CD14-positive monocyte (primary cell): ENCODE data around the gene CACHD1. TPM values are rescaled to one million over a fixed set of nuclear protein-coding genes. Genes with fewer than 3 reads are reported as not detected.

Source experiments
- DNase-seq, 3 donors: peaks; one replicate each; pipeline ENCODE4 v3.0.0-alpha.2; 2011 to 2022
- H2AFZ ChIP-seq: 2 replicates; pipeline ENCODE4 v1.6.0; 2012; ENCODE audit warnings: mild to moderate bottlenecking, low read depth, low read length, inconsistent platforms; ENCODE audit not compliant: insufficient read depth, poor library complexity, severe bottlenecking
- H3K27ac ChIP-seq, 2 donors: 1 replicate in 1 of 2; 2 replicates in 1 of 2; pipeline ENCODE4 v1.5.1; 2012 to 2013; ENCODE audit warnings: low read length in 2 of 2, control low read depth in 1 of 2, inconsistent platforms in 1 of 2, low read depth in 1 of 2, mild to moderate bottlenecking in 1 of 2
- H3K27me3 ChIP-seq, 2 donors: one replicate each; pipeline versions ENCODE4 v1.6.0 to v1.6.1; 2011 to 2013; ENCODE audit warnings: low read length in 2 of 2; ENCODE audit not compliant: control insufficient read depth in 2 of 2, insufficient read depth in 2 of 2
- H3K36me3 ChIP-seq, 2 donors: replicated peaks in 1 of 2; 1 replicate in 1 of 2; 2 replicates in 1 of 2; pipeline versions ENCODE4 v1.5.1 to v1.6.1; 2012 to 2013; ENCODE audit warnings: low read length in 2 of 2, control low read depth in 1 of 2, inconsistent platforms in 1 of 2, mild to moderate bottlenecking in 1 of 2; ENCODE audit not compliant: insufficient read depth in 2 of 2, control insufficient read depth in 1 of 2
- H3K4me1 ChIP-seq, 2 donors: 1 replicate in 1 of 2; 2 replicates in 1 of 2; pipeline versions ENCODE4 v1.5.1 to v1.6.1; 2012 to 2013; ENCODE audit warnings: low read length in 2 of 2, control low read depth in 1 of 2, inconsistent platforms in 1 of 2, mild to moderate bottlenecking in 1 of 2, moderate library complexity in 1 of 2; ENCODE audit not compliant: insufficient read depth in 2 of 2, control insufficient read depth in 1 of 2
- H3K4me2 ChIP-seq: replicated peaks from 2 replicates; pipeline ENCODE3; 2012; ENCODE audit warnings: low read length, moderate library complexity, mild to moderate bottlenecking; ENCODE audit not compliant: poor library complexity, severe bottlenecking; ENCODE audit errors: extremely low read depth
- H3K4me3 ChIP-seq, 3 experiments: fragments of 200-600 bp in 1 of 3; sonication (generic) in 1 of 3; replicated peaks in 1 of 3; 1 replicate in 2 of 3; 2 replicates in 1 of 3; pipeline ENCODE4 v1.5.1; 2011 to 2013; ENCODE audit warnings: low read length in 3 of 3, mild to moderate bottlenecking in 3 of 3, control low read depth in 2 of 3, low read depth in 2 of 3, inconsistent platforms in 1 of 3, moderate library complexity in 1 of 3
- H3K79me2 ChIP-seq: 2 replicates; pipeline ENCODE4 v1.6.0; 2012; ENCODE audit warnings: mild to moderate bottlenecking, control low read depth, inconsistent platforms, low read length, moderate library complexity; ENCODE audit not compliant: insufficient read depth
- H3K9ac ChIP-seq: 2 replicates; pipeline ENCODE4 v1.6.0; 2017; ENCODE audit warnings: low read length, mild to moderate bottlenecking; ENCODE audit not compliant: insufficient read depth, poor library complexity, severe bottlenecking
- H3K9me3 ChIP-seq, 2 donors: replicated peaks in 1 of 2; 1 replicate in 1 of 2; 2 replicates in 1 of 2; pipeline versions ENCODE4 v1.5.1 to v1.6.1; 2012 to 2013; ENCODE audit warnings: low read length in 2 of 2, control low read depth in 1 of 2; ENCODE audit not compliant: control insufficient read depth in 1 of 2, insufficient read depth in 1 of 2
- H4K20me1 ChIP-seq: 2 replicates; pipeline ENCODE4 v1.6.0; 2012; ENCODE audit warnings: mild to moderate bottlenecking, low read length, control low read depth, moderate library complexity; ENCODE audit not compliant: insufficient read depth
- H3K27ac Mint-ChIP-seq, 7 donors: one replicate each; pipeline ENCODE4 v1.8.0; 2020; ENCODE audit warnings: mild to moderate bottlenecking in 7 of 7, mixed read lengths in 7 of 7, moderate library complexity in 6 of 7, inconsistent platforms in 2 of 7
- H3K27me3 Mint-ChIP-seq, 3 donors: one replicate each; pipeline ENCODE4 v1.8.0; 2021 to 2022; ENCODE audit warnings: low read depth in 3 of 3, mild to moderate bottlenecking in 3 of 3, mixed read lengths in 3 of 3, moderate library complexity in 3 of 3, inconsistent platforms in 1 of 3
- H3K36me3 Mint-ChIP-seq, 2 donors: one replicate each; pipeline ENCODE4 v1.8.0; 2020; ENCODE audit warnings: mixed read lengths in 2 of 2, inconsistent platforms in 1 of 2, mild to moderate bottlenecking in 1 of 2
- H3K4me1 Mint-ChIP-seq: one replicate; pipeline ENCODE4 v1.8.0; 2020; ENCODE audit warnings: mild to moderate bottlenecking, mixed read lengths
- H3K4me3 Mint-ChIP-seq, 2 donors: one replicate each; pipeline ENCODE4 v1.8.0; 2020; ENCODE audit warnings: mild to moderate bottlenecking in 2 of 2, mixed read lengths in 2 of 2, moderate library complexity in 1 of 2
- H3K9me3 Mint-ChIP-seq, 7 donors: one replicate each; pipeline ENCODE4 v1.8.0; 2020 to 2022; ENCODE audit warnings: mixed read lengths in 7 of 7, mild to moderate bottlenecking in 6 of 7, moderate library complexity in 6 of 7, inconsistent platforms in 2 of 7
- WGBS: methylation state at CpG from one replicate; pipeline ENCODE4 v1.1.5; 2013; ENCODE audit warnings: missing lambda C conversion rate; ENCODE audit not compliant: insufficient coverage; 5-methylcytosine and 5-hydroxymethylcytosine counted together
- intact Hi-C, 2 donors: fragments of 100-400 bp; cut with micrococcal nuclease; formaldehyde crosslinking; loops; one replicate each; pipeline versions ENCODE4 v1.15.0 to v1.15.1; 2023
- polyA plus RNA-seq, 3 donors: library from polyadenylated mRNA; depleted of rRNA in 1 of 3; unstranded in 2 of 3; stranded (reverse) in 1 of 3; fragments of 300-500 nt in 2 of 3; fragments of >200 nt in 1 of 3; fragmentation: Illumina TruSeq in 2 of 3; gene quantifications; 1 replicate in 2 of 3; 2 replicates in 1 of 3; pipeline ENCODE4 v1.2.3, GENCODE V29; 2012 to 2021
- TF ChIP-seq, protein P1 (sequence below): fragments of 200-600 bp; IDR thresholded peaks from one replicate; pipeline ENCODE4 v1.8.0; 2022; ENCODE audit warnings: antibody characterized with exemption, mild to moderate bottlenecking

CACHD1 gene
- polyA plus RNA-seq, 3 donors, result 0.12 TPM; not detected in 2

DNA sequence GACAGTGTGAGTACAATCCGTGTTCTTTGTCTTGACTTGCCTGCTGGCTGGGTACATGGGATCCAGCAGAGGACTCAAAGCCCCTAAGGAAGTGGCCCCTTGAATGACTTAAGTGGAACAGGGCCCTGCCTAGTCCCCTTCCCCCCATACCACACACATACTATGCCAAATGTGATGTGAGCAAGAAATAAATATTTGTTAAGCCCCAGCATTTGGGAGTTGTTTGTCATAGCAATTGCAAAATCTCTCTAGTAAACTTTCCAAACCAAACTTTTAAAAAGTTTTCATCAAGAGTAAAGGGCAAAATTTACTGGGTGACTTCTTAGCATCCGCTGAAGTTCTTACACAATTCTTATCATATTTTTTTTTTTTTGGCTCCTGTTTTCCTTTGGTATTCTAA is 32.5 kb upstream of the CACHD1 start:
- Mint-ChIP-seq H3K4me1 (peaks cover 6% of the 10 kb centered on the region), H3K27me3 (peaks cover 0 to 3% (median 2%) of the 10 kb centered on the region in 3 donors), H3K9me3 (peaks cover 0 to 3% (median 0%) of the 10 kb centered on the region in 7 donors), H3K36me3 (no peaks in the 10 kb centered on the region), H3K27ac (no peak overlapping the region), H3K4me3 (no peak overlapping the region)
- H4K20me1 ChIP-seq, result no peaks in the 10 kb centered on the region
- WGBS, result 100% methylated on average over 1 of the region's 2 CpGs
- no peaks in the 10 kb centered on the region for H3K27me3 ChIP-seq
- H2AFZ ChIP-seq, result no peak overlapping the region
- H3K4me1 ChIP-seq, result no peaks in the 10 kb centered on the region
- H3K4me3 ChIP-seq, result no peak overlapping the region
- intact Hi-C loops, result no loop called here
- H3K9ac ChIP-seq, result no peak overlapping the region
- no peak overlapping the region for H3K4me2 ChIP-seq
- H3K79me2 ChIP-seq, result no peaks in the 10 kb centered on the region
- TF ChIP-seq, protein P1, sequence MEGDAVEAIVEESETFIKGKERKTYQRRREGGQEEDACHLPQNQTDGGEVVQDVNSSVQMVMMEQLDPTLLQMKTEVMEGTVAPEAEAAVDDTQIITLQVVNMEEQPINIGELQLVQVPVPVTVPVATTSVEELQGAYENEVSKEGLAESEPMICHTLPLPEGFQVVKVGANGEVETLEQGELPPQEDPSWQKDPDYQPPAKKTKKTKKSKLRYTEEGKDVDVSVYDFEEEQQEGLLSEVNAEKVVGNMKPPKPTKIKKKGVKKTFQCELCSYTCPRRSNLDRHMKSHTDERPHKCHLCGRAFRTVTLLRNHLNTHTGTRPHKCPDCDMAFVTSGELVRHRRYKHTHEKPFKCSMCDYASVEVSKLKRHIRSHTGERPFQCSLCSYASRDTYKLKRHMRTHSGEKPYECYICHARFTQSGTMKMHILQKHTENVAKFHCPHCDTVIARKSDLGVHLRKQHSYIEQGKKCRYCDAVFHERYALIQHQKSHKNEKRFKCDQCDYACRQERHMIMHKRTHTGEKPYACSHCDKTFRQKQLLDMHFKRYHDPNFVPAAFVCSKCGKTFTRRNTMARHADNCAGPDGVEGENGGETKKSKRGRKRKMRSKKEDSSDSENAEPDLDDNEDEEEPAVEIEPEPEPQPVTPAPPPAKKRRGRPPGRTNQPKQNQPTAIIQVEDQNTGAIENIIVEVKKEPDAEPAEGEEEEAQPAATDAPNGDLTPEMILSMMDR, result no peak
- H3K27ac ChIP-seq, result no peak overlapping the region
- DNase-seq, result no peak
- no peaks in the 10 kb centered on the region for H3K36me3 ChIP-seq
- H3K9me3 ChIP-seq, result no peaks in the 10 kb centered on the region

DNA sequence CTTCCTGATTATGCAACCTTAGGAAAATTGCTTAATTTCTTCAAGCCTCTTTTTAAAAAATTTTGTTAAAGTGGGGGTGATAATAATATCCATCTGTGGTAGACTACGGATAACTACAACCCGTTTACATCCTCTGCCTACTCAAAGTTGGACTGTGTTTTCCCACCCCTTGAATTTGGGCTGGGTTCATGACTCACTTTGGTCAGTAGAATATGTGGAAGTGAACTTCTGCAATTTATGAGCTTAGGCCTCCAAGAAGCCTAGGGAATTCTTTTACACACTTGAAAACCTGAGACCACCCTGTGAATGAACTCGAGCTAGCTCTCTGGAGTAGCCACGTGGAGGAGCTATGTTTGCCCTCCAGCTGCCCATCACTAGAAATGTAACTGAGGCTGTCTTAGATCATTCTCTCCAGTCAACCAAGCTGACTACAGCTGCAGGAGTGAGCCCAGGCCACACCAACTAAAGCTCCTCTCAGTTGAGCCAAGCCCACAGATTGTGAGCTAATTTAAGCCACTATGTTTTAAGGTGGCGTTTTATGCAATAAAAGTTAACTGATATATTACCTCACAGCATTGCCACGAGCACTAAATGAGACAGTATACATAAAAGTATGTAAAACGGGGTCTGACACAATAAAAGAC is 29.6 kb upstream of the CACHD1 start:
- Histone ChIP-seq H3K27ac (no peak overlapping the region), H4K20me1 (no peaks in the 10 kb centered on the region), H3K36me3 (no peaks in the 10 kb centered on the region), H2AFZ (no peak overlapping the region), H3K4me1 (no peaks in the 10 kb centered on the region), H3K9me3 (no peaks in the 10 kb centered on the region), H3K4me2 (no peak overlapping the region), H3K9ac (no peak overlapping the region), H3K4me3 (no peak overlapping the region), H3K79me2 (no peaks in the 10 kb centered on the region), H3K27me3 (no peaks in the 10 kb centered on the region)
- Mint-ChIP-seq H3K36me3 (no peaks in the 10 kb centered on the region), H3K4me1 (peaks cover 6% of the 10 kb centered on the region), H3K27ac (peak overlapping the region in 1 of 7 donors; percentile 3), H3K27me3 (peaks cover 0 to 2% (median 0%) of the 10 kb centered on the region in 3 donors), H3K9me3 (peaks cover 0 to 5% (median 2%) of the 10 kb centered on the region in 7 donors), H3K4me3 (no peak overlapping the region)
- intact Hi-C loops, result no loop called here
- TF ChIP-seq, protein P1, result no peak
- DNase-seq, result peak; percentile 4 to 22 (median 6)
- 83% methylated on average over 2 of the region's 7 CpGs for WGBS
